RWPE2 (cell line): Measurements from ENCODE around the gene NCOA6.

Experiments used
- ATAC-seq: fragments of 200-7000 bp; cut with Tn5 transposase; 3 replicates; pipeline ENCODE4 v1.9.1; 2021; ENCODE audit warnings: low read depth
- DNase-seq: peaks from one replicate; pipeline ENCODE4 v3.0.0-alpha.2; 2020; ENCODE audit warnings: low spot score
- H3K27ac ChIP-seq: fragments of 450-650 bp; 2 replicates; pipeline ENCODE4 v1.5.1; 2017; ENCODE audit warnings: mild to moderate bottlenecking; ENCODE audit not compliant: poor library complexity, severe bottlenecking
- H3K27me3 ChIP-seq: fragments of 250-450 bp; sonication (Bioruptor Pico); 2 replicates; pipeline ENCODE4 v1.5.1; 2021; ENCODE audit warnings: mild to moderate bottlenecking, moderate library complexity; ENCODE audit not compliant: insufficient read depth, poor library complexity, severe bottlenecking
- H3K36me3 ChIP-seq: fragments of 250-450 bp; sonication (Bioruptor Pico); 2 replicates; pipeline ENCODE4 v1.5.1; 2020; ENCODE audit warnings: low read depth, mild to moderate bottlenecking, moderate library complexity
- H3K4me1 ChIP-seq: fragments of 250-450 bp; sonication (Bioruptor Pico); 2 replicates; pipeline ENCODE4 v1.5.1; 2021; ENCODE audit warnings: mild to moderate bottlenecking, moderate library complexity; ENCODE audit not compliant: insufficient read depth, poor library complexity, severe bottlenecking
- H3K4me3 ChIP-seq: fragments of 250-450 bp; sonication (Bioruptor Pico); 2 replicates; pipeline ENCODE4 v1.5.1; 2021; ENCODE audit warnings: mild to moderate bottlenecking, moderate library complexity; ENCODE audit not compliant: severe bottlenecking
- H3K9me3 ChIP-seq: fragments of 250-450 bp; sonication (Bioruptor Pico); 2 replicates; pipeline ENCODE4 v1.5.1; 2021; ENCODE audit warnings: mild to moderate bottlenecking, moderate library complexity; ENCODE audit not compliant: severe bottlenecking
- CTCF ChIP-seq: fragments of 450-650 bp; IDR thresholded peaks from one replicate; pipeline ENCODE4 v1.5.1; 2017; ENCODE audit warnings: mild to moderate bottlenecking, moderate library complexity; ENCODE audit not compliant: poor library complexity, severe bottlenecking

Gene NCOA6

GRCh38 chr20:34712525-34713192 is 112.8 kb downstream of the NCOA6 start:
- Histone ChIP-seq H3K36me3 (peaks cover 27% of the 10 kb centered on the region), H3K9me3 (no peaks in the 10 kb centered on the region), H3K27me3 (no peaks in the 10 kb centered on the region), H3K27ac (peak overlapping the region; percentile 16), H3K4me3 (no peak overlapping the region), H3K4me1 (peaks cover 12% of the 10 kb centered on the region)
- DNase-seq: peak; percentile 67
- ATAC-seq: no peak
- TF ChIP-seq CTCF: no peak

- Histone ChIP-seq H3K36me3 (peaks cover 21% of the 10 kb centered on the region), H3K4me1 (peaks cover 12% of the 10 kb centered on the region), H3K27me3 (no peaks in the 10 kb centered on the region), H3K4me3 (no peak overlapping the region), H3K9me3 (no peaks in the 10 kb centered on the region), H3K27ac (no peak overlapping the region)
- no peak for TF ChIP-seq CTCF
- ATAC-seq: no peak
- DNase-seq: peak; percentile 60
Observed at GRCh38 chr20:34711813-34712430, 113.5 kb downstream of the NCOA6 start.

- Histone ChIP-seq H3K27me3 (no peaks in the 10 kb centered on the region), H3K4me3 (no peak overlapping the region), H3K4me1 (peaks cover 12% of the 10 kb centered on the region), H3K36me3 (peaks cover 18% of the 10 kb centered on the region), H3K9me3 (no peaks in the 10 kb centered on the region), H3K27ac (no peak overlapping the region)
- peak; percentile 73 for DNase-seq
- no peak for TF ChIP-seq CTCF
- no peak for ATAC-seq
Observed at GRCh38 chr20:34710861-34711574, 114.4 kb downstream of the NCOA6 start.

- Histone ChIP-seq H3K27me3 (no peaks in the 10 kb centered on the region), H3K4me1 (peaks cover 15% of the 10 kb centered on the region), H3K9me3 (no peaks in the 10 kb centered on the region), H3K4me3 (no peak overlapping the region), H3K36me3 (peaks cover 18% of the 10 kb centered on the region), H3K27ac (no peak overlapping the region)
- TF ChIP-seq CTCF: no peak
- ATAC-seq (no peak), DNase-seq (no peak)
Observed at GRCh38 chr20:34710568-34710839, 114.9 kb downstream of the NCOA6 start.
